Nucleus accumbens (tissue), 56 donors: ENCODE measurements around the gene PDGFA.

ENCODE experiments used
- DNase-seq, 56 donors: peaks; one replicate each; lab custom pipeline; 2025; lab: John Stamatoyannopoulos, UW

The PDGFA gene

DNA sequence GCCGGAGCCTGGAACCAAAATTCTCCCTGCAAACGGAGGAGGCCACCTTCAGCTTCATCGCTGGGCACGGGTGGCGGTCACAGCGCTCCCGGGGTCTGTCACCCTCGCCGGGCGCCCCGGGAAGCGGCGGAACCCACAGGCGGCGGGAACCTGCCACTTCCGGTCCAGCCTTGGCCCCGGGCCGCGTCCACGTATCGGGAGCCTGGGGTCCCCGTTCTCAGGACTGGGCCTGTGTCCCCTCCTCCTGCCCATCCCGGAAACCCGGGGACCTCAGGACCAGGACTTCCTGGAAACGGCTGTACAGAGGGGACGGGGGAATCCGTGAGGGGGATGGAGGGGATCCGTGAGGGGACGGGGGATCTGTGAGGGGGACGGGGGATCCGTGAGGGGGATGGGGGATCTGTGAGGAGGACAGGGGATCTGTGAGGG, 25.4 kb downstream of the PDGFA start:
- peak in 1 of 56 donors; percentile 22 for DNase-seq

DNA sequence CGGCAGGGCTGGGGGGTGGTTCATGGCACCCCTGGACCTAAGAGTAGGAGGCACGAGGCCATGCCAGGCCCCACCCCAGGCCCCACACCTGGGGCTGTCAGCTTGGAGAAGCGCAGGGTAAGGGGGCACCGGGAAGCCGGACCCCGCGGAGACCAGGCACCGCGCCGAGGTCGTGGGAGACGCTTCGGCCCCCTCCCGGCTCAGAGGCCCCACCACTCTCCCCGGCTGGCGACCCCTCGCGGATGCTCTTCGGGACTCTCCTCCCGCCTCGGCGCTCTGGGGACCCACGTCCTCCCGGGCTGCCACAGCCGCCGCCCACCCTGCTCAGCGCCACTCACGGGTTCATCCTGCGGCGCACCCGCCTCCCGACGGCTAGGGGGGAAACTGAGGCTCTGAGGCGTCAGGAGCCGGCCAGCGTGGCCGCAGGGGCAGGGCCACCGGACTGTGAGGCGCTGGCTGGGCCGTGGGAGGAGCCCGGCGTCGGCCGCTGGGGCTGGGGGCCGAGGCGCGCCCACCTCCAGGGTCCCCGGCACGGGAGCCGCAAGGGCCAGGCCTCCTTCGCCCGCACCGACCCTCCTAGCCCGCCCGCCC, 25.9 kb downstream of the PDGFA start:
- no peak for DNase-seq

DNA sequence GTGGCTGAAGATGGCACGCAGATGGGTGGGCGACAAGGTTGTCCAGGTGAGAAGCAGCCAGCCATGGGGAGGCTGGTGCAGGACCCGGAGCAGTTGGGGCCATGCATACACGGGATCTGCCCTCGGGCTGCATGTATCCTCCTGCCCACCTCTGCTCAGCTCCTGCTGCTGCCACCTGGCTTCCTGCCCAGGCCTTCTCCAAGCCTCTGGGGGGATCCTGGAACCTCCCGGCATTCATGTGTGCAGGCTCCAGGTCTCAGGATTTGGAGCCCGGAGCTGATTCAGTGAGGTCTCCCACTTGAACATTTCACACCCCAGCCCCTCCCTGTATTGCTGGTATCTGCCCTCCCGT, 27.0 kb downstream of the PDGFA start:
- DNase-seq, result no peak

DNA sequence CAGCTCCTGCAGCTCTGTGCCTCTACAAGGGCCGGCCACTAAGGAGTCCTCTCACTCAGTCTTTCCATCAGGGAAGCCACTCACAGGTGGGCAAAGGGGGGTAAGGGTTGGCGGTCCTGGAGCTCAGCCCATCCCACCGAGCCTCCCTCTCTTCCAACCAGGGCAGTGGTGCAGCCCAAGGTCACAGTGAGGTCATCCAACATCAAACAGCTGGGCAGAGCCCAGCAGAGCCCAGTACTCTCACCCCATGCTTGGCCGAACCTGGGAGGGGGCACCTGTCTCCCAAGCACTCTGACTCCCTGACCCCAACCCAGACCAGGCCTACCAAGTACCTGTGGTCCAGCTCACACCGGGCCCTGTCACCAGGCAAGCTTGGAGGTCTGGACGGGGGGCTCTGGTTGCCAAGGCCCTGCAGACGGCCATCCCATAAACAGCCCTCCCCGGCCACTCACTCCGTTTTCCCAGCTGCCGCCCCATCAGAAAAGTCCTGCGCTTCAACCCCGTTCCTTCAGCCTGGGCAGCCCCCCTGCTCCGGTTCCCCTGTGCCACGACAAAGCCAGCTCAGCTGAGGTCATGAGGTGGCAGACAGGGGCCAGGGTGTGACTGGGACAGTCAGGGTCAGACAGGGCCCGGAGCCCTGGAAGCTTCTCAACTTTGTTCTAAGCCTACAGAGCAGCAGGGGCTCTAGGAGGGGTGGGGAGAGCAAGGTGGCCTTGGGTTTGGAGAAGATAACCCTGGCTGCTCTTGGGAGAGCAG, 27.5 kb downstream of the PDGFA start:
- no peak for DNase-seq

DNA sequence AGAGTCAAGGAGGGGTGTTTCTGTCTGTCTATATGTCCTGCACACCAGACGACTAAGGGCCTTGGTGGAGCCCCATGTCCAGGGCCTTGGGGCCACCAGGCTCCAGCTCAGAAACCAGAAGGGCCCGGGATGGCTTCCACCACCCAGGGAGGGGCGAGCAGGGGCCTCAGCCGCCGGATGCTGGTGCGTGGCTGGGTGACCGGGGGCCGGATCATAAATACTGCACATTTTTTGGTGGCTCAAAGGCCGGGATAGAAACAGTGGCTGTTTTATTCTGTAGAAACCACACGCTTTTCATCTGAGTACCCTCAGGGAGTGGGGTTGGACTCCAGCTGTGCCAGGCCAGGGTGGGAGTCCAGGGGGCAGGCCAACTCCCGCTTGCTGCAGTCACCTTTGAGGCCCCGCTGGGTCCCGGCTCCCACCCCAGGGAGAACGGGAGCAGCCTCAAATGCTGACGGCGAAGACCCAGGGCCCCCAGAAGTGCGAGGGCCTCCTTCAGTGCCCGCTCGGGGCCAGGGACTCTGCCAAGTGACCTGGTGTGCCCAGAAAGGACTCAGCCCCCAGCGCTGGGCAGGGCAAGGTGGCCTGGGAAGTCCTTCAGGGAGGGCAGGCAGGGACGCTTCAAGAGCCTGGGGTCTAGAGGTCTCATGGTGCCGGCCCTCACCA, 28.2 kb downstream of the PDGFA start:
- DNase-seq, result no peak

DNA sequence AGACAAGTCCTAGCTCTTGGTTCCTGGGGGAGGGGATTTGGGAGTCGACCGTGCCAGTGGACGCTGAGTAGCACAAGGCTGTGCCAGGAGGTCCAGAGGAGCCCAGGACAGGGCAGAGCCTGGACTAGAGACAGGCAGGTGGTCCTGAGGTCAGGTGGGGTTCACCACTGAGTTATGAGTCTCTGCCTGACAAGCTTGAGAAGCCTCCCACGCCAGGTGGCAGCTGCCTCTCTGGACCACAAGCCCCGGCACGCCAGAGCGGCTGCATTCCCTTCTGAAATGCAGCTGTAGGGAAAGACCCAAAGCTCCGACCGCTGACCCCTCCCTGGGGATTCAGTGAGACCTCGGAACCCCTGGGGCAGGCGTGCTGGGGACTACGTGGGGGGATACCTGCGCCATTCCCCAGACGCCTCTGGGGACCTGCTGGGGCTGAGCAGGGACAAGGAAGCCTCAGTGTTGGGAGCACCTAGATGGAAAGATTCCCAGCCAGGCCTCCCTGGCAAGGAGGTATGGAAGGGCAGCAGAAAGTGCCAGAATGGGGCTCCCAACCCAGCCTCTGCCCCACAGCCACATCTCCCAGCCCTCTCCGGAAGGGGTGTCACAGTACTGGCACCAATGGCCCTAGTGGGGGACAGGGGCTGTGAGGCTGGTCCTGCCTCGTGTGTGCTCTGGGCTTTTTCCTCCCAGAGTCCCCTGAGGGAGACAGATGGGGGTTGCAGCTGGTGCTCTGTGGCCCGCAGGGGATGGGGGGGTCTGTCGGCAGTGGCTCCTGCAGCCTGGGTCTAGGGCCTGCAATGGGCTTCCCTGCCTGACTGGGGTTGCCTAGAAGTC, 29.0 kb downstream of the PDGFA start:
- DNase-seq, result no peak

DNA sequence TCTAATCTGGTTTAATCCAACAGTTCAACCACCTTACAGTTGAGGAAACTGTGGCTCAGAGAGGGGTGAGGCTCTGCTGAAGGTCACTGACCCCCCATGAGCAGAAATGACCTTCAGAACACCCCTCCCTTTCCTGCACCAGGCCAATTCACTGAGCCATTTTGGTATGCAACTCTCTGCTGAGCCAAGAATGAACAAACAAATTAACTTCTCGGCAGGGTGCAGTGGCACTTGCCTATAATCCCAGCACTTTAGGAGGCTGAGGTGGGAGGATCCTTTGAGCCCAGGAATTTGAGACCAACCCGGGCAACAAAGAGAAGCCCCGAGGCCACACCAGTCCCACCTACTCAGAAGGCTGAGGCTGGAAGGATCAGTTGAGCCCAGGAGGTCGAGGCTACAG, 29.8 kb downstream of the PDGFA start:
- DNase-seq, result no peak

DNA sequence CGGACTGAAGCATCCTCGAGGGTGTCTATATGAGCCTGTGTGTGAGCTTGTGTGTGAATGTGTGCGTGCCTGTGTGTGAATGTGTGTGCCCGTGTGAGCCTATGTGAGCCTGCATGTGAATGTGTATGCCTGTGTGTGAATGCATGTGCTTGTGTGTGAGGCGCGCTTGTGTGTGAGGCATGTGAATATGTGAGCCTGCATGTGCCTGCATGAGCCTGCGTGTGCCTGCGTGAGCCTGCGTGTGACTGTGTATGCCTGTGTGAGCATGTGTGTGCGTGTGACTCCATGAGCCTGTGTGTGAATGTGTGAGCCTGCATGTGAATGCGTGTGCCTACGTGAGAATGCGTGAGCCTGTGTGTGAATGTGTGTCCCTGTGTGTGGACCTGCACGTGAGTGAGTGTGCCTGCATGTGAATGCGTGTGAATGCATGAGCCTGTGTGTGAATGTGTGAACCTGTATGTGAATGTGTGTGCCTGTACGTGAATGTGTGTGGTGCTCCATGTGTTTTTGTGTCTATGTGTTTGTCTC, 33.4 kb downstream of the PDGFA start:
- no peak for DNase-seq

DNA sequence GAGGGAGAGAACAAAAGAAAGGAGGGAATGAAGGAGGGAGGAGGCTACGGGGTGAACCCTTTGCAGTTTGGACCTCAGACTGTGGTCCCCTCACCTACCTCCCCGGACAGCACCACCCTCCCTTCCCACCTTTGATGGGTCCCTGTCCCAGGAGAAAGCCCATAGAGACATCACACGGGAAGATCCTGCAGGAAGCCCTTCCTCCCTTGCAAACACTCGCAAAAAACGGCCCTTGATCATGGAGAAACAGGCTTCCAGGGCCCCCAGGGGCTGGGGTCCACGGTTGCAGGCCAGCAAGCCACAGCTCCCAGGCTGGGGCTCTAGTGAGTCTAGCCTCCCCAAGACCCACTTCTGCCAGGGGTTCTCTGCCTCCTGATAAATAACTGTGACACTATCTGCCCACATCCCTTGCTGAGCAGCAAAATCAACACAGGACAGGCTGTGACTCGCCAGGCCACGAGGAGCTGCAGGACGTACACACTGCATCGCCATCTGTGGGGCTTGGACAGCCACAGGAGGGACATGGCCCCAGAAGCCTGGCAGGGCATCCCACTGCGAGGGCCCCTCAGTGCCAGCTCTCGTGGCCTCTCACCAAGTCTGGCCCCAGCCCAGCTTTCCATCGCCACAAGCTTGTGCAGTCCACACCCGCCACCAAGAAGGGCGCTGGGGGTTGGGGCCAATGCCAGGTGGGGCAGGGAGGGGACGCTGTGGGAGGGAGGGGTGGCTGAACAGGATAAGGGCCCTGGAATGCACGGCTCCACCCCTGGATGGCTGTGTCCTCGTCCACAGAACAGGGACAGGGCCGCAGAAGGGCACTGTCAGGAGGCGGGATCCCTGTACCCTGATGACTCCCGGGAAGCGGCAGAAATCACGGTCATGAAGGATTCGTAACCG, 34.2 kb downstream of the PDGFA start:
- DNase-seq, result no peak

DNA sequence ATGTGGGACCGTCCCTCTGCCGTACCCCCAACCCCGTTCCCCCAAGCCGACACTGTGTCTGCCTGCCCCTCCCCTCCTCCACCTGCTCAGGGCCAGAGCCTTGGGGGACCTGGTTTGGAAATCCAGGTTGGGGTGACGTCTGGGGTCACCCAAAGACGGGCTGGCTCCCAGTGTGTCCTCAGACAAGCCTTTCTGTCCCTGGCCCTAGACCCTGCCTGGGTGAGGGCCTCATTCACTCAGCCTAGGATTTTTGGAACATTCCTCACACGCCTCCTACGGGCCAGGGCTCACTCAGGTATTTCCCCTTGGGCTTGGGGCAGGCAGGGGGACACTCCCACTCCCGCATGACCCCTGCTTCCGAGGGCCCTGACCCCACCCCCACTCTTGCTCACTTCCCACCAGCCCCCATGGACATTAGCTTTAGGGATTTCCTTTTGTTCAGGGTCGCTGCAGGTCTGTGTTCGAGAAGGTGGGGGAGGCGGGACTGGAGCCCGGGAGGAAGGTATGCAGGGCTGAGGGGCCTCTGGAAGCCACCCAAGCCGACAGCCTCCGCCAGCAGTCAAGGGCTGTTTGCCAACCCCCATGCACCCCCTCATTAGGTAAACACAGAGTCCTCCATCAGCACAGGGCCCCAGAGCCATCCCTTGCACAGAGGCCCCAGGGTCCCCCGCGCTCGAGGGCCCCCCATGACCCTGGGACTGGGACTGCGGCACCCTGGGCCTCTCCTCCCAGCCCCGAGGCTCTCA, 35.1 kb downstream of the PDGFA start:
- no peak for DNase-seq

DNA sequence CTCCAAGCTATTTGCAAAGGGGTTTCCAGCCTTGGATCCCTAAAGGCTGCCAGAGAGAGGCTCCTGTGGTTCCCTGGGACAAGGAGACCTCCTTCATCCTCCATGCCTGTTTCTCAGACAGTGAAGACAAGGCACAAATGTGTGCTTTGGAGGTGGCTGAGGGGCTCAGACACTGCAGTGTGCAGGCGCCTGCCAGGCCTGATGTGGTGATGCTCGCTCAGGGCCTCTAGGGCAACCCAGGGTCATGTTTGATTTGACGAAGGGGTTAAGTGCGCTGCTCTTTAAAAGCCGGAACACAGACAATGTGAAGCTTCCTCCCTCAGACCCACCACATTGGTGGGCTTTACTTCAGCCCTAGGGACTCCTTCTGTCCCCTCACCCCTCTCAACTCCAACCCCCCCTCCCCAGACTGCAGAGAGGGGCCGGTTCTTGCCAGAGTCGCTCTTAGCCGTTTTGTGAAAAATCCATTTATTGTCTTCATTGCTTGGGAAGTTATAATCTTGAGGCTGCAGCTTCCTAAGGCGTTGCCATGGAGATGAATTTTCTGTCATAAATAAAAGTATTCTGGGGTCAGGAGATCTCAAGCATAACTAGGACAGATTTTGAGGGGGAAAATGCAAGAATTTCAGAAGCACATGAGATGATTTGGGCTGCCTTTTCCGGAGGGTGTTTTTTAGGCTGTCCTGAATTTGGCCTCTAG, 35.8 kb downstream of the PDGFA start:
- DNase-seq, result no peak

DNA sequence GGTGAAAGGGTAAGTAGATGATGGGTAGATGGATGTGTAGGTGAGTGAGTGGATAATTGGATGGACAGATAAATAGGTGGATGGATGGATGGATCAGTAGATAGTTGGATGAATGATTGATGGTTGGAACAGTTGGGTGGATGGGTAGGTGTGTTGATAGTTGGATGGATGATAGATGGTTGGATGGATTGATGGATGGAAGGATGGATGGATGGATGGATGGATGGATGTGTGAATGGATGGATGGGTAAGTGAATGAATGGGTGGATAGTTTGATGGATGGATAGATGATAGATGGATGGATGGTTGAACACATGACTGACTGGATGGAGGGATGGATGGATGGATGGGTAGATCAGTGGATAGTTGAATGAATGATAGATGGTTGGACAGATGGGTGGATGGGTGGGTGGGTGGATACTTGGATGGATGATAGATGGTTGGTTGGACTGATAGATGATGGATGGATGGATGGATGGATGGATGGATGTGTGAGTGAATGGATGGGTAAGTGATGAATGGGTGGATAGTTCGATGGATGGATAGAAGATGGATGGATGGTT, 37.0 kb downstream of the PDGFA start:
- DNase-seq, result no peak

DNA sequence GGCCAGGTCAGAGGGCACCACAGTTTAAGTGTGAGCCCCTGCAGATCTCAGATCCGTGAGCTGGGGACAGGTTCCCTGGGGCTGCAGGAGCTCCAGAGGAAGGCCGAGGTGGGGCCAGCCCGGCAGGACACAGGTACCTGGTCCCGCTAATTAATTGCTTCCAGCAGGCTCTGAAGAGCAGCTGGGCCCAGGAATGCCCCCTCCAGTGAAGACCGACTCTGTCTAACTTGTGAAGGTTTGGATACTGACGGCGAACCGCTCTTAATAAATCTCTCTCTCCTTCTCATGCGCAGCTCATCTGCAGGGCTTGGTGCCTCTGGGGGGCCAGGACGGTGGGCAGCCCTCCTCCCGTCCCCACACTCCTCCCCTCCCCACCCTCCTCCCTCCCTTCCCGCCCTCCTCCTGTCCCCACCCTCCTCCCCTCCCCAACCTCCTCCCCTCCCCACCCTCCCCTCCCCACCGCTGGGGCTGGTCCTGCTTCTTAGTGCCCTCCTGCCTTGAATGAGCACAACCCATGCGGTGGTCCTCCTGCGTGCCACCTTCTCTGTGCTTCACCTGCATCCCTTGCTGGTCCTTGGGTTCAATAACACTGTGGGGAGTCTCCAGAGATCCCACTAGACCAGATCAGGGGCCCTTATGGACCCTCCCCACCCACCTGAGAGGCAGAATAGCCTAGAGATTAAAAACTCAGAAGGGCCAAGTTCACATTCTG, 38.3 kb downstream of the PDGFA start:
- DNase-seq, result no peak

DNA sequence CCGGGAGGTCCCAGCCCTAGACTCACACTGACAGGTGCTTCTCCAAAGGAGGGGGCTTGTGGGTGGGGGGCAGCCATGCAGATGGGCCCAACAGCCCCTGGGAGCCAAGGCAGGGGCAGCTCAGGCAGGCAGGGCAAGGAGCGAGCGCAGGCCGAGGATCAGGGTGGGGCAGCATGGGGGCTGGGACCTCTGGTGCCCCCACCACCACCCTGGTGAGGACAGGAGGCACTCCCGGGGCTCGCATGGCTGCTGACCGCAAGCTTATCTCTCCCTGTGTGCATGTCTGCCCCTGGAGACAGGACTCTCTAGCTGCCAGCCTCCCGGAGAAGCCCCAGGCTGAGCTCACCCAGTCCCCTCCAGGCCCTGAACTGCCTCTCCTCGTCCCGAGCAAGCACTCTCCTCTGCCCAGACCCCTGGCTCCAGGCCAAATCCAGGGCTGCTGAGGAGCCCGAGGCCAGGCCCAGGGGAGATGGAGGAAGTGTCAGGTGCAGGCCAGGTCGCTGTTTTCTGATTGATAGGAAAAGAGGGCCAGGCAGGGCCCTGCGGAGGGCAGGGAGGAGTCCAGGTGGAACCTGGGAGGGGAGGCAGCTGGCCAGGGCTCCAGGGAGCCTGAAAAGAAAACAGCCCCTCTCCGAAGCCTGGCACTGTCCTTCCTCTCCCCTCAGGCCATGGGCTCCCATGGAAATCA, 39.0 kb downstream of the PDGFA start:
- no peak for DNase-seq

DNA sequence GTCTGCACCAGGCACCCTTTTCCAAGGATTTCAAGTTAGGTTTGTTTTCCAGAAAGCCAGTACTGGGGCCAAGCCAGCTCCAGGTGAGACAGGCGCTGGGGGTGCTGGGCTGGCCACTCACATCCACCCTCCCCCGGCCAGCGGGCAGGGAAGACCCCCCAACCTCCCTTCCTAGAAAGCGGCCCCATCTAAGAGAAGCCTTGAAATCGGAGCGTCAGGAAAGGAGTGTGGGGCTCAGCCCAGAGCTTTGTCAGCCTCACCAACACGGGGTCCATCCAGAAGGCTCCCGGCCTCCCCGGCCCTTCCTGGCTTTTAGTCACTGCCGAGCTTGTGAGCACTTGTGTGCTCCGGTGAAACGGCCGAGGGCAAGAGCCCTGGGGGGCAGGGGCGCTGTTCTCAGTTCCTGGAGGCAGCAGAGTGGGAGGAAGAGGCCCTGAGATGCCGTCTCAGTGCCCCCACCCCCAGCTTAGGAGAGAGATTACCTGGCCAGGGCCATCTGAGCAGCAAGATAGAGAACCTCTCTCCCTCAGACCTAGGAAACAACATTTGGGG, 39.6 kb downstream of the PDGFA start:
- DNase-seq, result no peak

DNA sequence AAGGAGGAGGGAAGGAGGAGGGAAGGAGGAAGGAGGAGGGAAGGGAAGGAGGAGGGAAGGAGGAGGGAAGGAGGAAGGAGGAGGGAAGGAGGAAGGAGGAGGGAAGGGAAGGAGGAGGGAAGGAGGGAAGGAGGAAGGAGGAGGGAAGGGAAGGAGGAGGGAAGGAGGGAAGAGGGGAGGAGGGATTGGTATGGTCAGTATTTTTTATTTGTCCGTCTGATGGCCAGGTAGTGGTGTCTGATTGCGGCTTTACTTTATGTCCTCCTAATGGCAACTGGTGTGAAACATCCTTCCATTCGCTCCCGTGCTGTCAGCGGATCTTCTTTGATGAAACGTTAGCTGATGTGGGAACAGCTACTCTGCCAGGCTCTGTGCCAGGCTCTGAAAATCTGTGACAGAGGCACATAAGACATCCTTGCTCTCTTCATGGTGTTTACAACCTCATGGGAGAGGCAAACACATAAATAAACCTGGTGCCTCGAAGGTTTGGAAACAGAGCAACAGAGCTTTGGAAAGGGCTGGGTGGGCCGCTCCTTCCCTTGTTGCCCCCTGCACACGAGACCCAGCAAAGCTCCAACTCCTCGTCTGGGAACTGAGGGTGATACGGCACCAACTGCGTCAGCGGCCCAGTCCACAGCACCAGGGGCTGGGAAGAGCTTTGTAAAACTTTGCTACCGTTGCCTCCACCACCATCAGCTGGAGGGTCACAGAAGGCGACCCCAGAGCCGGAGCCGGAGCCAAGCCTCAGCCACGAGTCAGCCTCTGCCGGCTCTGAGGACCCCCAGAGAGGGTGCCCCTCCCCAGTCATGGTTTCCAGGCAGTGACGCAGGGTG, 40.3 kb downstream of the PDGFA start:
- no peak for DNase-seq
